Measurements from ENCODE around the gene ZNF678.

DNA sequence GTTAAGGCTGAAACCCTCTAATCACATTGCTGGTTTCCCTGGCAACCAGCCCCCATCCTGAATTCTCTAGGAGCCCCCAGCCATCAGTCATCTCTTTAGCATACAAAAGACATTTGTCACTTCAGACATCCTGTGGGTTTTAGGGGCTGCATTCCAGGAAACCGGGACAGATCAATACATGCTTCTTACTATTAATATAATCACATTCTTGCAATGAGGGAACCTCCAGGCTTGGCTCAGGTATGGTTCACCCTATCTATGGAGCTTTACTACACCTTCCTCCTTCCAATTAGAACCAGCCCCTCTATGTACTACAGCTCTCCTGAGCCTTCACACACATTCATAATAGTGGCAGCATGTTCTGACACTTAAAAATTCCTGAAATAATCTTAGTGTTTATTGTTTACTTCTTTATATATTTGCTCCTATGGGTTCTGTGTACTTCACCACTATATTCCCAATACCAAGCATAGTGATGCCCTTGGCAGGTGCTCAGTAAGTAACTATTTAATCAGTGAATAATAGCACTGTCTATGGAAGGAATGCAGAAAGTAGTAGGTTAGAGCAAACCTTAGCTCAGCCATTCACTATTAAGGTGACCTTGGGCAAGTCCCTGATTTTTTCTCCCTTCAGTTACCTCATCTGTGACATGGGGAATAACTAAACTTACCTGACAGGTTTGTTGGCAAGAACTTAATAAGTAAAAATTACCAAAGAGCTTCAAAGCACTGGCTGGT lies 59.6 kb downstream of the ZNF678 start:
- no peak for TF ChIP-seq EZH2 (IDR thresholded peaks at IDR 0.05; ENCODE audit: low read depth)
- TF ChIP-seq, protein P1, sequence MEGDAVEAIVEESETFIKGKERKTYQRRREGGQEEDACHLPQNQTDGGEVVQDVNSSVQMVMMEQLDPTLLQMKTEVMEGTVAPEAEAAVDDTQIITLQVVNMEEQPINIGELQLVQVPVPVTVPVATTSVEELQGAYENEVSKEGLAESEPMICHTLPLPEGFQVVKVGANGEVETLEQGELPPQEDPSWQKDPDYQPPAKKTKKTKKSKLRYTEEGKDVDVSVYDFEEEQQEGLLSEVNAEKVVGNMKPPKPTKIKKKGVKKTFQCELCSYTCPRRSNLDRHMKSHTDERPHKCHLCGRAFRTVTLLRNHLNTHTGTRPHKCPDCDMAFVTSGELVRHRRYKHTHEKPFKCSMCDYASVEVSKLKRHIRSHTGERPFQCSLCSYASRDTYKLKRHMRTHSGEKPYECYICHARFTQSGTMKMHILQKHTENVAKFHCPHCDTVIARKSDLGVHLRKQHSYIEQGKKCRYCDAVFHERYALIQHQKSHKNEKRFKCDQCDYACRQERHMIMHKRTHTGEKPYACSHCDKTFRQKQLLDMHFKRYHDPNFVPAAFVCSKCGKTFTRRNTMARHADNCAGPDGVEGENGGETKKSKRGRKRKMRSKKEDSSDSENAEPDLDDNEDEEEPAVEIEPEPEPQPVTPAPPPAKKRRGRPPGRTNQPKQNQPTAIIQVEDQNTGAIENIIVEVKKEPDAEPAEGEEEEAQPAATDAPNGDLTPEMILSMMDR (conservative IDR thresholded peaks at IDR 0.05): no peak

All from PC-9 (cell line).